ENCODE measurements around the gene B3GALT5. TPM values are rescaled to one million over a fixed set of nuclear protein-coding genes. Genes with fewer than 3 reads are reported as not detected.

B3GALT5 gene
- total RNA-seq, 6 experiments from 2014 or later: 0.06 to 0.26 (median 0.09) TPM

DNA sequence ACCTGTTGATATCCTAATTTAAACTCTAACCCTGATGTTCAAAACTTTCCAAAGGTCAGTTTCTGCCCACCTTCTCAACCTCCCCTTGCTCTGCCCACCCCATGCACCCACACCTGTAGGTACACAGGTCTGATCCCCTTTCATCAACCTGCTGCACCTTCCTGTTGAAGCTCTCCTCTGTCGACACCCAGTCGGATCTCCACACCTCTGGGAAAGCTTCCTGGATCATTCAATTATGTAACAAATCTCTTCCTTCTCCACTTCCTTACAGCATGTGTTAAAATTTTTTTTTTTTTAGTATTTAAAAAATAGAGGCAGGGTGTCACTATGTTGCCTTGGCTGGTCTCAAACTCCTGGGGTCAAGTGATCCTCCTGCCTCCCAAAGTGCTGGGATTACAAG, 87.6 kb downstream of the B3GALT5 start:
- WGBS (ENCODE audit: insufficient coverage, low coverage, low lambda C conversion rate, missing lambda C conversion rate): 61% methylated on average over 2 of the region's 2 CpGs
- no peaks in the 10 kb centered on the region for H3K27me3 ChIP-seq
- no peaks in the 10 kb centered on the region for H3K4me1 ChIP-seq
- H3K27ac ChIP-seq: no peak overlapping the region
- DNase-seq: no peak
- H3K9me3 ChIP-seq: no peaks in the 10 kb centered on the region
- ATAC-seq: no peak
- H3K4me3 ChIP-seq: no peak overlapping the region
- TF ChIP-seq POLR2A (IDR thresholded peaks at IDR 0.05): no peak
- TF ChIP-seq, protein P1, sequence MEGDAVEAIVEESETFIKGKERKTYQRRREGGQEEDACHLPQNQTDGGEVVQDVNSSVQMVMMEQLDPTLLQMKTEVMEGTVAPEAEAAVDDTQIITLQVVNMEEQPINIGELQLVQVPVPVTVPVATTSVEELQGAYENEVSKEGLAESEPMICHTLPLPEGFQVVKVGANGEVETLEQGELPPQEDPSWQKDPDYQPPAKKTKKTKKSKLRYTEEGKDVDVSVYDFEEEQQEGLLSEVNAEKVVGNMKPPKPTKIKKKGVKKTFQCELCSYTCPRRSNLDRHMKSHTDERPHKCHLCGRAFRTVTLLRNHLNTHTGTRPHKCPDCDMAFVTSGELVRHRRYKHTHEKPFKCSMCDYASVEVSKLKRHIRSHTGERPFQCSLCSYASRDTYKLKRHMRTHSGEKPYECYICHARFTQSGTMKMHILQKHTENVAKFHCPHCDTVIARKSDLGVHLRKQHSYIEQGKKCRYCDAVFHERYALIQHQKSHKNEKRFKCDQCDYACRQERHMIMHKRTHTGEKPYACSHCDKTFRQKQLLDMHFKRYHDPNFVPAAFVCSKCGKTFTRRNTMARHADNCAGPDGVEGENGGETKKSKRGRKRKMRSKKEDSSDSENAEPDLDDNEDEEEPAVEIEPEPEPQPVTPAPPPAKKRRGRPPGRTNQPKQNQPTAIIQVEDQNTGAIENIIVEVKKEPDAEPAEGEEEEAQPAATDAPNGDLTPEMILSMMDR (IDR thresholded peaks at IDR 0.05): no peak
- intact Hi-C loops (cut with DNase I): no loop called here
- no peaks in the 10 kb centered on the region for H3K36me3 ChIP-seq

- 56% methylated on average over 1 of the region's 1 CpG for WGBS (ENCODE audit: insufficient coverage, low coverage, low lambda C conversion rate, missing lambda C conversion rate)
- no peaks in the 10 kb centered on the region for H3K27me3 ChIP-seq
- intact Hi-C loops (cut with DNase I): no loop called here
- H3K4me3 ChIP-seq: no peak overlapping the region
- DNase-seq (no peak), ATAC-seq (no peak)
- no peaks in the 10 kb centered on the region for H3K36me3 ChIP-seq
- H3K4me1 ChIP-seq: no peaks in the 10 kb centered on the region
- H3K27ac ChIP-seq: no peak overlapping the region
- TF ChIP-seq, protein P1 (IDR thresholded peaks at IDR 0.05): no peak
- TF ChIP-seq POLR2A (IDR thresholded peaks at IDR 0.05): no peak
- H3K9me3 ChIP-seq: no peaks in the 10 kb centered on the region
Observed at GRCh38 chr21:39703578-39703977, 90.8 kb downstream of the B3GALT5 start.

GRCh38 chr21:39705849-39706248, 93.1 kb downstream of the B3GALT5 start:
- intact Hi-C loops (cut with DNase I): no loop called here
- WGBS (ENCODE audit: insufficient coverage, low coverage, low lambda C conversion rate, missing lambda C conversion rate): 50% methylated on average over 2 of the region's 2 CpGs
- ATAC-seq (no peak), DNase-seq (no peak)
- TF ChIP-seq, protein P1 (IDR thresholded peaks at IDR 0.05): no peak
- no peak for TF ChIP-seq POLR2A (IDR thresholded peaks at IDR 0.05)
- Histone ChIP-seq H3K4me3 (no peak overlapping the region), H3K36me3 (no peaks in the 10 kb centered on the region), H3K27me3 (no peaks in the 10 kb centered on the region), H3K4me1 (no peaks in the 10 kb centered on the region), H3K9me3 (no peaks in the 10 kb centered on the region), H3K27ac (no peak overlapping the region)

GRCh38 chr21:39707316-39707715, 94.6 kb downstream of the B3GALT5 start:
- no peak for ATAC-seq
- Histone ChIP-seq H3K4me1 (no peaks in the 10 kb centered on the region), H3K27me3 (no peaks in the 10 kb centered on the region), H3K4me3 (no peak overlapping the region), H3K27ac (no peak overlapping the region), H3K9me3 (no peaks in the 10 kb centered on the region), H3K36me3 (no peaks in the 10 kb centered on the region)
- TF ChIP-seq POLR2A (IDR thresholded peaks at IDR 0.05): no peak
- DNase-seq: no peak
- 0% methylated on average over 1 of the region's 1 CpG for WGBS (ENCODE audit: insufficient coverage, low coverage, low lambda C conversion rate, missing lambda C conversion rate)
- intact Hi-C loops (cut with DNase I): no loop called here

- Histone ChIP-seq H3K4me1 (no peaks in the 10 kb centered on the region), H3K9me3 (no peaks in the 10 kb centered on the region), H3K27me3 (no peaks in the 10 kb centered on the region), H3K36me3 (no peaks in the 10 kb centered on the region), H3K27ac (no peak overlapping the region), H3K4me3 (no peak overlapping the region)
- WGBS (ENCODE audit: insufficient coverage, low coverage, low lambda C conversion rate, missing lambda C conversion rate): 100% methylated on average over 2 of the region's 8 CpGs
- intact Hi-C loops (cut with DNase I): loop anchor here in 1 of 2 donors (5.0 kb wide), 1 partner anchor 194 kb away; no protein-coding TSS in a partner anchor
- DNase-seq: no peak
- TF ChIP-seq, protein P1 (IDR thresholded peaks at IDR 0.05): no peak
- no peak for TF ChIP-seq POLR2A (IDR thresholded peaks at IDR 0.05)
- no peak for ATAC-seq
Observed at GRCh38 chr21:39710866-39711265, 98.1 kb downstream of the B3GALT5 start.
